Astrocyte (in vitro differentiated cells and primary cell): ENCODE data around the gene WDR5. TPM values are rescaled to one million over a fixed set of nuclear protein-coding genes. Genes with fewer than 3 reads are reported as not detected.

Source experiments
- DNase-seq: peaks from one replicate; pipeline ENCODE4 v3.0.0-alpha.2; 2010; ENCODE audit warnings: low read depth
- FAIRE-seq: peaks from 2 replicates; lab custom pipeline; 2011; peaks lifted over from hg19 to GRCh38; lab: Jason Lieb, UNC
- H2AFZ ChIP-seq: 2 replicates; pipeline ENCODE4 v1.6.0; 2012; ENCODE audit warnings: low read depth, low read length, inconsistent platforms
- H3K27ac ChIP-seq: 2 replicates; pipeline ENCODE4 v1.5.1; 2011; ENCODE audit warnings: low read depth, low read length, inconsistent platforms
- H3K27me3 ChIP-seq: 2 replicates; pipeline ENCODE4 v1.6.0; 2011; ENCODE audit warnings: low read length, inconsistent platforms; ENCODE audit not compliant: insufficient read depth
- H3K36me3 ChIP-seq: 2 replicates; pipeline ENCODE4 v1.5.1; 2011; ENCODE audit warnings: low read length, inconsistent platforms; ENCODE audit not compliant: insufficient read depth
- H3K4me1 ChIP-seq: 2 replicates; pipeline ENCODE4 v1.5.1; 2011; ENCODE audit warnings: low read length, inconsistent platforms; ENCODE audit not compliant: insufficient read depth
- H3K4me2 ChIP-seq: 2 replicates; pipeline ENCODE4 v1.6.0; 2012; ENCODE audit warnings: low read length, inconsistent platforms
- H3K4me3 ChIP-seq: 2 replicates; pipeline ENCODE4 v1.5.1; 2011; ENCODE audit warnings: low read depth, mild to moderate bottlenecking, low read length, inconsistent platforms; ENCODE audit not compliant: insufficient read depth
- H3K79me2 ChIP-seq: 2 replicates; pipeline ENCODE4 v1.6.0; 2012; ENCODE audit warnings: mild to moderate bottlenecking, low read length, inconsistent platforms; ENCODE audit not compliant: insufficient read depth
- H3K9ac ChIP-seq: 2 replicates; pipeline ENCODE4 v1.6.0; 2012; ENCODE audit warnings: mild to moderate bottlenecking, low read length, inconsistent platforms
- H3K9me3 ChIP-seq: 2 replicates; pipeline ENCODE4 v1.5.1; 2012; ENCODE audit warnings: low read depth, mild to moderate bottlenecking, low read length, inconsistent platforms; ENCODE audit not compliant: insufficient read depth
- H4K20me1 ChIP-seq: 2 replicates; pipeline ENCODE4 v1.6.0; 2012; ENCODE audit warnings: low read length, inconsistent platforms; ENCODE audit not compliant: insufficient read depth
- H3K27ac Mint-ChIP-seq: one replicate; pipeline ENCODE4 v1.8.0; 2021; ENCODE audit warnings: mild to moderate bottlenecking, mixed read lengths; ENCODE audit not compliant: unreplicated experiment
- H3K27me3 Mint-ChIP-seq: one replicate; pipeline ENCODE4 v1.8.0; 2021; ENCODE audit warnings: low read depth, mixed read lengths; ENCODE audit not compliant: unreplicated experiment
- H3K36me3 Mint-ChIP-seq: one replicate; pipeline ENCODE4 v1.8.0; 2021; ENCODE audit warnings: low read depth, mixed read lengths; ENCODE audit not compliant: unreplicated experiment
- H3K4me1 Mint-ChIP-seq: one replicate; pipeline ENCODE4 v1.8.0; 2021; ENCODE audit warnings: low read depth, mixed read lengths; ENCODE audit not compliant: unreplicated experiment
- H3K4me3 Mint-ChIP-seq: one replicate; pipeline ENCODE4 v1.8.0; 2021; ENCODE audit warnings: mild to moderate bottlenecking, moderate library complexity, mixed read lengths; ENCODE audit not compliant: unreplicated experiment
- H3K9me3 Mint-ChIP-seq: one replicate; pipeline ENCODE4 v1.8.0; 2021; ENCODE audit warnings: mild to moderate bottlenecking, mixed read lengths; ENCODE audit not compliant: unreplicated experiment
- EZH2 ChIP-seq: IDR thresholded peaks from 2 replicates; pipeline ENCODE4 v1.6.1; 2012; ENCODE audit warnings: mild to moderate bottlenecking, low read length, inconsistent platforms; ENCODE audit not compliant: insufficient read depth
- total RNA-seq: library from RNA; stranded (reverse); gene quantifications from 2 replicates; pipeline ENCODE4 v1.2.1, GENCODE V29; 2021
- TF ChIP-seq, protein P1 (sequence below): IDR thresholded peaks from 2 replicates; pipeline ENCODE4 v1.5.1; 2011; ENCODE audit warnings: low read depth, mild to moderate bottlenecking, inconsistent platforms, low read length, moderate library complexity; ENCODE audit not compliant: insufficient read depth

WDR5 gene
- total RNA-seq, 1 donor from 2014 or later = 28.1 TPM

DNA sequence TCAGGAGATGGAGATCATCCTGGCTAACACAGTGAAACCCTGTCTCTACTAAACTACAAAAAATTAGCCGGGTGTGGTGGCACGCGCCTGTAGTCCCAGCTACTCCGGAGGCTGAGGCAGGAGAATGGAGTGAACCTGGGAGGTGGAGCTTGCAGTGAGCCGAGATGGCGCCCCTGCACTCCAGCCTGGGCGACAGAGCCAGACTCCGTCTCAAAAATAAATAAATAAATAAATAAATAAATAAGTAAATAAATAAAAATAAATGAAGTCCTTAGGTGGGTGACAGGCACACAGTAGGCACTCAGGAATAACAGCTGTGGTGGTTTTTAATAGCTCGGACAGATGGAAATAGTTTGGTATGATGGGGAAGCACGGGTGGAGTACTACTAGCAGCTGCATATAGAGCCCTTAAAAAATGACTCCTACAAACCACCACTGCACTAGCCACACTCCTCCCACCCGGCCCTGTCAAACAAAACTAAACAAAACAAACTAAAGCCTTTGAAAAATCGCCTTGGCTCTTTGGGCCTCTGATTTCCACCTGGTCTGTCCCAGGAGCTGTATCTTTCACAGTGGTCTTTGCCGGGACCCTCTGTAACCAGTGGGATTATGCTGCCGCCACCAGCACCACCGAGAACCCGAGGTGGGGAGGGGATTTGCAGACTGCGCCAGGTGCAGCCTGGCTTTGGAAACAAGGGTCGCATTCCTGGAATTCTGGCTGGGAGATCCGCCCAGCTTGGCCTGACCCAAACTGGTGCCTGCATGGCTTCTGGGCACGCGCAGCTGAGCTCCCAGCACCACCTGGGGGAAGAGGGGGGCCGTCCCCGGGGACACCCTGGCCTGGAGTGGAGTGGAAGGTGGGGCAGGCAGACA is 5.1 kb upstream of the WDR5 start:
- peaks cover 12% of the 10 kb centered on the region for H3K27me3 Mint-ChIP-seq
- FAIRE-seq = no peak
- peaks cover 5% of the 10 kb centered on the region for H3K4me1 Mint-ChIP-seq
- peak overlapping the region; percentile 40 for H3K4me2 ChIP-seq
- H2AFZ ChIP-seq = no peak overlapping the region
- H4K20me1 ChIP-seq = no peaks in the 10 kb centered on the region
- no peaks in the 10 kb centered on the region for H3K36me3 Mint-ChIP-seq
- H3K27ac ChIP-seq = no peak overlapping the region
- H3K79me2 ChIP-seq = no peaks in the 10 kb centered on the region
- H3K36me3 ChIP-seq = no peaks in the 10 kb centered on the region
- H3K4me3 Mint-ChIP-seq = no peak overlapping the region
- H3K27ac Mint-ChIP-seq = no peak overlapping the region
- no peak overlapping the region for H3K9ac ChIP-seq
- H3K9me3 ChIP-seq = no peaks in the 10 kb centered on the region
- DNase-seq = no peak
- no peak overlapping the region for H3K4me3 ChIP-seq
- TF ChIP-seq, protein P1, sequence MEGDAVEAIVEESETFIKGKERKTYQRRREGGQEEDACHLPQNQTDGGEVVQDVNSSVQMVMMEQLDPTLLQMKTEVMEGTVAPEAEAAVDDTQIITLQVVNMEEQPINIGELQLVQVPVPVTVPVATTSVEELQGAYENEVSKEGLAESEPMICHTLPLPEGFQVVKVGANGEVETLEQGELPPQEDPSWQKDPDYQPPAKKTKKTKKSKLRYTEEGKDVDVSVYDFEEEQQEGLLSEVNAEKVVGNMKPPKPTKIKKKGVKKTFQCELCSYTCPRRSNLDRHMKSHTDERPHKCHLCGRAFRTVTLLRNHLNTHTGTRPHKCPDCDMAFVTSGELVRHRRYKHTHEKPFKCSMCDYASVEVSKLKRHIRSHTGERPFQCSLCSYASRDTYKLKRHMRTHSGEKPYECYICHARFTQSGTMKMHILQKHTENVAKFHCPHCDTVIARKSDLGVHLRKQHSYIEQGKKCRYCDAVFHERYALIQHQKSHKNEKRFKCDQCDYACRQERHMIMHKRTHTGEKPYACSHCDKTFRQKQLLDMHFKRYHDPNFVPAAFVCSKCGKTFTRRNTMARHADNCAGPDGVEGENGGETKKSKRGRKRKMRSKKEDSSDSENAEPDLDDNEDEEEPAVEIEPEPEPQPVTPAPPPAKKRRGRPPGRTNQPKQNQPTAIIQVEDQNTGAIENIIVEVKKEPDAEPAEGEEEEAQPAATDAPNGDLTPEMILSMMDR = no peak
- TF ChIP-seq EZH2 = no peak
- peaks cover 3% of the 10 kb centered on the region for H3K27me3 ChIP-seq
- no peaks in the 10 kb centered on the region for H3K9me3 Mint-ChIP-seq
- H3K4me1 ChIP-seq = peaks cover 4% of the 10 kb centered on the region

DNA sequence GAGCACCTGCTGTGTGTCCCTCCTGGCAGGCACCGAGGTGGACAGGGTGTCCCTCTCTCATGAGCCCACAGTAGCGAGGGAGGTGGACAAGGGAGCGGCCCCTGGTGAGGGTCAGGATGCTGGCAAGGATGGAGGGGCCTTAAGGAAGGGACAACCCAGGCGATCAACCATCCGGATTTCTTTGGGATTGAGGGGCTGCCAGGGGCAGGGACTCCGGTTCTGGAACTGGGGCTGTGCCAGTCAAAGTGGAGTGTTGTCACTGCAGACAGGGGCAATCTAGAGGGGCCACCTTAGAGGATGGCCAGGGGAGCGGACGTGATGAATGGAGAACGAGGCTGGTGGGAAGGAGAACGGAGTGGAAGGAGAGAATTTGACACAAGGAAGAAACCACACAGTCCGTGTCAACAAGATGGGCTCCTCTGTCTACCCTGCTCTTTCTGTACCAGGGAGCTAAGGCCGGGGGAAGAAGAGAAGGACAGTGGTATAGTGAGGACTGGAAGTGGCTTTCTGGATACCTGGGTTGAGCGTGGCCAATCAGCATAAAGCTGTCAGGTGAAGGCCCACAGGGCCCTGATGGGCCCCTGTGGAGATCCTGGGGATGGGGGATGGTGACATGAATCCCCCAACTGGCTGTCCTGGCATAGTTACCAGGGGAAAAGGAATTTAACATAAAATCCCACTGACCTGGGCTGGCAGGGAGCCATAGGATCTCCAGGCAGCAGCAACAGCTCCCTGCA is 4.2 kb upstream of the WDR5 start:
- peaks cover 3% of the 10 kb centered on the region for H3K27me3 ChIP-seq
- H4K20me1 ChIP-seq = peaks cover 4% of the 10 kb centered on the region
- H3K9me3 ChIP-seq = no peaks in the 10 kb centered on the region
- peaks cover 5% of the 10 kb centered on the region for H3K4me1 Mint-ChIP-seq
- peaks cover 4% of the 10 kb centered on the region for H3K4me1 ChIP-seq
- no peak overlapping the region for H3K4me3 ChIP-seq
- no peaks in the 10 kb centered on the region for H3K36me3 ChIP-seq
- DNase-seq (no peak), FAIRE-seq (no peak)
- peaks cover 8% of the 10 kb centered on the region for H3K27me3 Mint-ChIP-seq
- no peak overlapping the region for H3K9ac ChIP-seq
- peak overlapping the region; percentile 9 for H3K27ac Mint-ChIP-seq
- peaks cover 6% of the 10 kb centered on the region for H3K79me2 ChIP-seq
- no peak overlapping the region for H3K27ac ChIP-seq
- H3K4me3 Mint-ChIP-seq = no peak overlapping the region
- no peak overlapping the region for H2AFZ ChIP-seq
- no peaks in the 10 kb centered on the region for H3K9me3 Mint-ChIP-seq
- TF ChIP-seq, protein P1 = no peak
- TF ChIP-seq EZH2 = no peak
- H3K36me3 Mint-ChIP-seq = no peaks in the 10 kb centered on the region
- H3K4me2 ChIP-seq = no peak overlapping the region
